ENCODE data around the gene ASB12.
"Not testable (repeated sequence)": the region's sequence is repeated elsewhere in the genome, so short reads cannot be mapped to it uniquely, and the experiment has no call there.

ASB12 gene

DNA sequence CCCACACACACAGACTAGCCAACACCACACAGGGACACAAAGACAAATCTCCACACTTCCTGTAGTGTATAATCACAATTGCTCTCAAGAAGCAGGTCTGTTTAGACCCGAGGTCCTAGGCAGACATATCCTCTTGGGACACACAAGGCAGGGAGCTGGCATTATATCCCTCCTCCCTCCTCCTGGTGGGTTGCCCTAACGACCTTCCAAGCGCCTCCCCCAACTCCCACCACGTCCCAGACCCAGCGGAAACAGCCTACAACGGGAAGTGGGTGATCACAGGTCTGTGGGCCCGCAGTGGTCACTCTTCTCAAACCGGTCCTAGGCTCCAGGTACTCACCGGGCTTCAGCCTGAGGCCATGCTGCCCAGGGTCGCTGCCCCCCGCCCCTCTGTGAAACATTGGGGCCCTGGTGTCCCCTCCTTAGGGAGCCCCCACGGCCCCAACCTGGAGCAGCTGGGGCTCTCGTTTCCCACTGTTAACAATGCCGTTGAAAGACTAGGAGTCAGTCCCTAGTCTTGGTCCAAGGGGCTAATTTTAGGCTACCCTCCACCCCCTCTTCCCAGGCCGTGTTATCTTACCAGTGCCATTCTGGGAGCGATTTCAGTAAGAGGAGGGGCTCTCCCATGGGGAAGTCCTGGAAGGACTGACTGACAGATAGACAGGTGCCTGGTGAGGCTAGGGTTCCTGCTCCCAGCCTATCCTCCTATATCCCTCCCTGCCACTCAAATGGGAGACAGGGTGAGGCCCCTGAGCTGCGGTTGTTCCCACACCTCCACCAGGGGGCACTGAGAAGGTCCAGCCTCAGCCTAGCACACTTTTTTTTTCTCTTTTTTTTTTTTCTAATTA is at the start of gene ASB12:
TSS of gene ASB12 (minus strand) at position 485 of the 848 bp plus-strand sequence. CDS start 4,957 bp downstream, outside the sequence.
- DNase-seq = no peak

GRCh38 chrX:64265265-64265664 is 34.9 kb upstream of the ASB12 start:
- DNase-seq = no peak

DNA sequence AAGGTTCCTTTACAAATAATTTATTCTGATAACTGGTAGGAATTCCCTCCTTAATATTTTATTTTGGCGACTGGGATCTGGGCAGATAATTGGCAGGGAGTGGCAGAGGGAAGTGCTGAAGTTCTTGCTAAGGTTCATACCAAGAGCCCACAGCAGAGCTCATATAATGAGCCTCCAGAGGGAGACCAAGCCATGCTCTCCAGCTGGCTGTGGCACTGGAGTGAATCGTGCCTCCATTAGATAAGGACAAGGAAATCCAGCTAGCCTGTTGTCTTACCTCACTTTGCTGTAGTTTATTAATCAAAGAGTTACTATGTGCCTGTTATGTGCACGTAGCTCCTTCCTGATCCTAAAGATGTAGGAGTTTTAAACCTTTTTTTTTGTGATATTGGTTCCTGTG is 1.3 kb downstream of the ASB12 start:
- no peak for DNase-seq

- DNase-seq = no peak
Measured at GRCh38 chrX:64218023-64218422, 12.4 kb downstream of the ASB12 start.

- not testable (repeated sequence) for DNase-seq
Measured at GRCh38 chrX:64213989-64214388, 16.4 kb downstream of the ASB12 start.

DNA sequence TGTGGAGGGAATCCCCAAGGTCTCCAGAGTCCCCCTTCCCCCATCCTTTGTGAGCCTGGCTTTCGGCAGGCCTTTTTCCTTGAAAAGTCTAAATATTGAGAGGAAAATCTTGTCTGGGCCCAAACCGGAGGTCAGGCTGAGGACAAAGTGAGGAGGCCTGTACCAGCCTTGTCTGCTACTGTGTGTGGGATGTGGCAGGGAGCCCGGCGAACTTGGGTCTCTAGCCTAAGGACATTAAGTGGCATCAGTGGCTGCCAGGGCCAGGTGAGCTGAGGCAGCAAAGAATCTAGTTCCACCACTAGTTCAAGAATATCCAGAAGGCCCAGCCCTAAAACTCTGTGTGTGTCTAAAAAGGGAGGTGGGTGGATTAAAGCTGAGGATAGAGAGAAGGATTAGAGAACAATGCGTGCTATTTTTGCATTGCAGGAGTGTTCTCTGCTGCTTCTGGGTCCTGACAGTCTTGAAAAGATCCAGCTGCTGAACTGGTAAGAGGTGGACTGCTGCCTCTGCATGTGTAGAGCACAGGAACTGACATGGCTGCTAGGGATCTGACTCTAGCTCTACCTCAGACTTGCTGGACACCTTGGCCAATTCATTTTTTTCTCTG is 23.7 kb downstream of the ASB12 start:
- DNase-seq = no peak

GRCh38 chrX:64205735-64206501 is 24.5 kb downstream of the ASB12 start:
- peak; percentile 87 for DNase-seq

DNA sequence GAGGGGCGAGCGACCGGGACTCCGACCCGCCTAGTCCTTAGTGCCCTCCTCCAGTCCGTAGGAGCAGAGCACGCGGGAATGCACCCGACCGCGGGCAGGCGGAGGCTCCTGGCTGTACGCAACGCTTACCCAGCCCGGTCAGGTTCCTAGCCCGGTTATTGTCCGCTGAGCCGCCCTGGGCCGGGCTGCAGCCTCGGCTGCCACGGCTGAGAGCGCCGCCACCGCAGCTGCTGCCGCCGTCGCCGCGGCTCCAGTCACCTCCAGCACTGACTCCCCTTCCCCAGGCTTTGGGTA is 25.0 kb downstream of the ASB12 start, which contains the start of gene AMER1:
TSS of gene AMER1 (minus strand) at position 268 of the 294 bp plus-strand sequence. CDS start 12,422 bp downstream, outside the sequence.
- no peak for DNase-seq

- peak; percentile 4 for DNase-seq
Measured at GRCh38 chrX:64204701-64205440, 25.5 kb downstream of the ASB12 start.

DNA sequence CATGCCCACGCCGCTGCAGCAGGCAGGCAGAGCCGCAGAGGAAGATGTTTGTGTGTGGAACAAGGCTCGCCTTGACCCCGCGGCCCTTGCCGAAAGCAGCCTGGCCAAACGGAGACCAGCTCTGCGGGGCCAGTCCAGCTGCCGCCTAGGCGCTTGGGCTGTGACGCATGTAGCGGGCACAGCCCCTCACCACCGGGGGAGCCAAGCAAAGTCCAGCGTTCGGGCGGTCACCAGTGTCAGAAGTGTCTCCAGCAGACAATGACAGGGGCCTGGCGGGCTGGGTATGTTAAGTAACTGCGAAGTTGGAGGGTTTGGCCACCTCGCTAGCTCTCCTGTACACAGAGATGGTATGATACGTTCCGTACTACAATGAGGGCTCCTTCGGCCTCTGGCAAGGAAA is 26.2 kb downstream of the ASB12 start:
- no peak for DNase-seq

DNA sequence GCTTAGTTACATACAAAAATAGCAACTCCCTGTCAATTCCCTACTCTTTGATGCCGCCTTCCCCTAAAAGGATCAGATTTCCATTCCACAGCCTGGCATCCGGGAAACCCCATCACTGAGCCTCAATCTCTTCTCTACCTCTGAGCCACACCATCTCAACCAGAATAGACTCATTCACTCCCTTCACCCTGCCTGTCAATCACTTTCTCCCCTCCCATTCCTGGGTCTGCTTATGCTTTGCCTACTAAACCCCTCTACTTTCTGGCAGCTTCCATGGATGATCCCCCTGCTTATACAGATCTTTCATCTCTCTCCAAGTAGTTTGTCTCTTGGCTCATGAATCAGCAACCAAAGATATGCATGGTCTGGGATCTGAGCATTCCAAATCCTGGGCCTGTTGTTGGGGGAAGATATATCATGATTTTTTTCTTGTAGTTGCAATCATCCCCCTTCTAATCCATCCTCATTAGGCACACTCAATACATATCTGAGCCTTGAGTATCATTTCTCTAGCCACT is 27.5 kb downstream of the ASB12 start:
- DNase-seq = no peak

DNA sequence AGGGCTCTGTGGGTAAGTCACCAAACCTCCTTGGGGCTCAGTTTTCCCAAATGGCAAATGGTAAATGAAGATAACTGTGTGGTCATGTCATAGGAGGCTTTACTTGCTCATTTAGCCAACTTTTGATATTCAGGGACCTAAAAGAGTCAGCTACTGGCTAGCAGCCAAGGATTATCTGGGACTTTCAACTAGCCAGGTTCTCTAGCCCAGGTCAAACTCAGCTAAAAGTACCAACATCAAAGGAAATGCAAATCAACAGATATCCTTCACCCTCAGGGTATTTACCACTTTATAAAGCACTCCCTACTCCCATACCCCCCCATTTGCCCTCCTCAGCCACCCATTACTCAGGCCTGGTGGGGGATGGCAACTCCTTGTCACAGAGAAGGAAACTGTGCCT is 32.4 kb downstream of the ASB12 start:
- no peak for DNase-seq

GRCh38 chrX:64196606-64197005 is 33.8 kb downstream of the ASB12 start:
- DNase-seq = no peak

DNA sequence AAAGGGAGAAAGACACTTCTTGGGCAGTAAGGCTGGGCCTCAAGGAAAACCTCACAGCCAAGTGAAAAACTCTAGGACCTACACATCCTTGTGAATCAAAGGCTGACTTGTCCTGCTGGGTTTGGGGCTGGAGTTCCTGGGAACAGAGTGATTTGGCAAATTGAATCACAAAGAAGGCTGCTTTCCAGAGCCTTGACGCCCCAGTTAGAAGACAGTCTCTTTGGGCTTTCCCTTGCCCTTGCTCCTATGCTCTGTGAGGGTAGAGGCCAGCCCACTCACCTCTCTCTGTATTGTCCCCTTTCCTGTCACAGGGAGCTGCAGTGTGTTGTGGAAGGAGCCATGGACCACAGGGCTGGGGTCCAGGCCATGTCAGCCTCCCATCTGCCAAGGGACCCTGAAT is 34.5 kb downstream of the ASB12 start:
- no peak for DNase-seq

- no peak for DNase-seq
Measured at GRCh38 chrX:64192673-64193072, 37.7 kb downstream of the ASB12 start.

DNA sequence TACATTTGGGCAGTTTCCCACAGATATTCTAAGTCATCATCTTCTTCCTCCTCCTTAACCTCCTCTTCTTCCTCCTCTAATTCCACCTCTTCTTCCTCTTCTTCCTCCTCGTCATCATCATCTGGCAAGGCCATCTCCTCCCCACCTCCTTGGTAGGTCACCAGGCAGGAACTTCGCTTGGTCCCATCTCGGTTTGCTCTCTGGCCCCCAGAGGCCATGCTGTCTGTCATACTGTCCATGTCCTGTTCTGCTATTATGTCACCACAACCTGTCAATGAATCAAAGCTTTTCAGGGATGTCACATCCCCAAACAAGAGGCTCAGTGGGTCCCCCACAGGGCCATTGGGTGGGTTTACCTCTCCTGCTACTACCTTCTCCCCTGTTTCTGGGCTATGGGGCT is 38.4 kb downstream of the ASB12 start:
- DNase-seq = no peak

- DNase-seq = no peak
Measured at GRCh38 chrX:64191281-64192010, 39.0 kb downstream of the ASB12 start.

- no peak for DNase-seq
Measured at GRCh38 chrX:64190136-64190740, 40.2 kb downstream of the ASB12 start.

- no peak for DNase-seq
Measured at GRCh38 chrX:64188901-64189300, 41.5 kb downstream of the ASB12 start.

GRCh38 chrX:64187762-64188150 is 42.7 kb downstream of the ASB12 start:
- DNase-seq = no peak

- no peak for DNase-seq
Measured at GRCh38 chrX:64186974-64187761, 43.2 kb downstream of the ASB12 start.

All from stimulated activated CD4-positive, alpha-beta T cell treated with anti-CD3 and anti-CD28 coated beads, Interleukin-4, amount 100 ng/mL, for 24 hours (primary cell).